Right forelimb (tissue), 1 donor: ENCODE measurements around the gene ZNF564.
"Not testable (repeated sequence)": the region's sequence is repeated elsewhere in the genome, so short reads cannot be mapped to it uniquely, and the experiment has no call there.

ENCODE experiments used
- DNase-seq: peaks from one replicate; pipeline ENCODE4 v3.0.0-alpha.2; 2018

ZNF564 gene

GRCh38 chr19:12551060-12551832 is at the start of gene ZNF564:
TSS of gene ZNF564 (minus strand) at chr19:12551482. CDS start at chr19:12551332, 150 bp downstream.
- DNase-seq: peak; percentile 97

- DNase-seq: no peak
Measured at GRCh38 chr19:12597594-12597993, 46.3 kb upstream of the ZNF564 start.

GRCh38 chr19:12596927-12597548 is 45.8 kb upstream of the ZNF564 start:
- no peak for DNase-seq

- no peak for DNase-seq
Measured at GRCh38 chr19:12596485-12596884, 45.2 kb upstream of the ZNF564 start.

GRCh38 chr19:12581100-12581499 is 29.8 kb upstream of the ZNF564 start:
- no peak for DNase-seq

- no peak for DNase-seq
Measured at GRCh38 chr19:12580180-12580694, 29.0 kb upstream of the ZNF564 start.

- DNase-seq: no peak
Measured at GRCh38 chr19:12578641-12579040, 27.4 kb upstream of the ZNF564 start.

GRCh38 chr19:12574036-12574435 is 22.8 kb upstream of the ZNF564 start:
- DNase-seq: no peak

- no peak for DNase-seq
Measured at GRCh38 chr19:12567951-12568350, 16.7 kb upstream of the ZNF564 start.

- not testable (repeated sequence) for DNase-seq
Measured at GRCh38 chr19:12566380-12566779, 15.1 kb upstream of the ZNF564 start.

GRCh38 chr19:12564016-12564664 is 12.9 kb upstream of the ZNF564 start:
- DNase-seq: peak; percentile 92

- DNase-seq: no peak
Measured at GRCh38 chr19:12555456-12555930, 4.2 kb upstream of the ZNF564 start.

- DNase-seq: no peak
Measured at GRCh38 chr19:12546903-12547302, 4.4 kb downstream of the ZNF564 start.

GRCh38 chr19:12546068-12546467 is 5.2 kb downstream of the ZNF564 start:
- no peak for DNase-seq

- DNase-seq: no peak
Measured at GRCh38 chr19:12545267-12545666, 6.0 kb downstream of the ZNF564 start.

GRCh38 chr19:12544401-12544876 is 6.8 kb downstream of the ZNF564 start:
- DNase-seq: no peak

- no peak for DNase-seq
Measured at GRCh38 chr19:12543855-12544254, 7.4 kb downstream of the ZNF564 start.

- no peak for DNase-seq
Measured at GRCh38 chr19:12527034-12527836, 24.0 kb downstream of the ZNF564 start.

GRCh38 chr19:12526542-12526941 is 24.7 kb downstream of the ZNF564 start:
- DNase-seq: no peak

GRCh38 chr19:12521996-12522395 is 29.3 kb downstream of the ZNF564 start:
- no peak for DNase-seq

- peak; percentile 39 for DNase-seq
Measured at GRCh38 chr19:12513531-12514061, 37.7 kb downstream of the ZNF564 start.

- no peak for DNase-seq
Measured at GRCh38 chr19:12497032-12497431, 54.2 kb downstream of the ZNF564 start.
